Naive B cell (primary cell): ENCODE data around the gene LDLRAD4. TPM values are rescaled to one million over a fixed set of nuclear protein-coding genes. Genes with fewer than 3 reads are reported as not detected.

Source experiments
- ATAC-seq, 2 donors: fragments of 150-1000 bp; cut with Tn5 transposase; 2 replicates each; pipeline ENCODE4 v1.10.0; 2021; ENCODE audit warnings: low read depth in 2 of 2, mild to moderate bottlenecking in 2 of 2, moderate library complexity in 2 of 2
- DNase-seq: peaks from one replicate; pipeline ENCODE4 v3.0.0; 2022
- H3K27ac Mint-ChIP-seq, 6 donors: one replicate each; pipeline ENCODE4 v1.8.0; 2020 to 2022; ENCODE audit warnings: mild to moderate bottlenecking in 6 of 6, mixed read lengths in 6 of 6, moderate library complexity in 5 of 6, inconsistent platforms in 2 of 6
- H3K27me3 Mint-ChIP-seq, 3 donors: one replicate each; pipeline ENCODE4 v1.8.0; 2021 to 2022; ENCODE audit warnings: mixed read lengths in 3 of 3, mild to moderate bottlenecking in 1 of 3
- H3K36me3 Mint-ChIP-seq, 2 donors: one replicate each; pipeline ENCODE4 v1.8.0; 2020 to 2022; ENCODE audit warnings: mixed read lengths in 2 of 2, inconsistent platforms in 1 of 2, mild to moderate bottlenecking in 1 of 2
- H3K4me1 Mint-ChIP-seq, 3 donors: one replicate each; pipeline ENCODE4 v1.8.0; 2020 to 2022; ENCODE audit warnings: mixed read lengths in 3 of 3, inconsistent platforms in 1 of 3, mild to moderate bottlenecking in 1 of 3, moderate library complexity in 1 of 3
- H3K4me3 Mint-ChIP-seq, 8 donors: one replicate each; pipeline ENCODE4 v1.8.0; 2020 to 2022; ENCODE audit warnings: mild to moderate bottlenecking in 8 of 8, mixed read lengths in 8 of 8, moderate library complexity in 8 of 8, inconsistent platforms in 2 of 8
- H3K9me3 Mint-ChIP-seq, 7 donors: one replicate each; pipeline ENCODE4 v1.8.0; 2020 to 2022; ENCODE audit warnings: mixed read lengths in 7 of 7, mild to moderate bottlenecking in 5 of 7, inconsistent platforms in 2 of 7, moderate library complexity in 1 of 7
- polyA plus RNA-seq, 6 donors: library from polyadenylated mRNA; unstranded; fragments of 300-500 nt; fragmentation: Illumina TruSeq; gene quantifications; one replicate each; pipeline ENCODE4 v1.2.3, GENCODE V29; 2021; ENCODE audit warnings: low read depth in 6 of 6

LDLRAD4 gene
- polyA plus RNA-seq, 6 donors from 2014 or later: 6.4 to 16.1 (median 9.2) TPM

DNA sequence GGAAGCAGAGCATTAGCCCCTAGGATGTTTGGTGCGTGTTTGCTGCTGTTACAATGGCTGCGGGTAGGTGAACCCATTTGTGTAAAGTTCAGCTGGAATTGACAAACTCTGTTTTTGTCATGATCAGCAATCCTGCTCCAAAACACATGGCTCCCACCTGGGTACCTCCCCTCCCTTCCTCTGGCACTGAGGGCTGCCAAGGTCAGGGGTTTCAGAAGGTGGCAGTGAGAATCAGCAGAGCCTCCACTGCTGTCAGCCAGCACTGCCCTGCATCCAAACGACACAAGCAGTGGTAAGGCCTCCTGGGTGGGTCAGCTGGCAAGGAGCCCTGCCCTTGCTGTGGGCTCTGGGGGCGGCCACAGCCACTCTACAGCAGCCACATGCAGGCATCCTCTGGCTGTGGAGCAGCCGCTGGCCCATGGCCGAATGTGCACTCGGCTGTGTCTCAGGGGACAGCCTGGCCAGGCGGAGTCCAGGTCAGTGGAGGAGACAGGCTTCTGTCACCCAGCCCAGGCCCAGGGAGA lies 32.8 kb upstream of the LDLRAD4 start:
- ATAC-seq (no peak), DNase-seq (no peak)
- no peaks in the 10 kb centered on the region for H3K9me3 Mint-ChIP-seq
- H3K4me1 Mint-ChIP-seq: peaks cover 0 to 3% (median 0%) of the 10 kb centered on the region in 3 donors
- no peak overlapping the region for H3K27ac Mint-ChIP-seq
- H3K4me3 Mint-ChIP-seq: no peak overlapping the region
- H3K27me3 Mint-ChIP-seq: peaks cover 5 to 25% (median 8%) of the 10 kb centered on the region in 3 donors
- no peaks in the 10 kb centered on the region for H3K36me3 Mint-ChIP-seq

- Mint-ChIP-seq H3K4me1 (peaks cover 0 to 3% (median 0%) of the 10 kb centered on the region in 3 donors), H3K27ac (no peak overlapping the region), H3K9me3 (no peaks in the 10 kb centered on the region), H3K36me3 (no peaks in the 10 kb centered on the region), H3K4me3 (no peak overlapping the region), H3K27me3 (peaks cover 3 to 21% (median 7%) of the 10 kb centered on the region in 3 donors)
- DNase-seq (no peak), ATAC-seq (no peak)
Measured at GRCh38 chr18:13186687-13187086, 31.9 kb upstream of the LDLRAD4 start.

DNA sequence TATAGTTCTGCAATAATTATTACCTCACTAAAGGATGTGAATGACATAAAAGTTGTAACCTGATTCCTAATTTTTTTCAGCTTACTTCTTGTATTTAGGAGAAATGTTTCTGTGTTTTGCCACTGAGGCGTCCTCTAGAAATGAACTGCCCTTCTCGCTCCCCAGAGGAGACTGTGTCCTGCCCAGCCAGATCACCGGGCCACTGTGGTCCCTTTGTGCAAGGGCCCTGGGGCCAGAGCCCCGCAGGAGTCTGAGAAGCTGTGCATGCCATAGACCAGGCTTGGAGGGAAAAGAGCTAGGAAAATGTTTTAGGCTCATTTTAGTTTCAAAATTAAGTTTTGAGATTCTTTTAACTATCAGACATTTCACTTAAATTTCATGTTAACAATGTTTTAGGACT lies 31.1 kb upstream of the LDLRAD4 start:
- peaks cover 0 to 13% (median 5%) of the 10 kb centered on the region in 3 donors for H3K27me3 Mint-ChIP-seq
- DNase-seq (no peak), ATAC-seq (no peak)
- peaks cover 0 to 3% (median 0%) of the 10 kb centered on the region in 3 donors for H3K4me1 Mint-ChIP-seq
- H3K4me3 Mint-ChIP-seq: no peak overlapping the region
- no peaks in the 10 kb centered on the region for H3K9me3 Mint-ChIP-seq
- H3K27ac Mint-ChIP-seq: peak overlapping the region in 1 of 6 donors; percentile 73
- H3K36me3 Mint-ChIP-seq: no peaks in the 10 kb centered on the region

GRCh38 chr18:13191031-13191430 lies 27.5 kb upstream of the LDLRAD4 start:
- H3K27me3 Mint-ChIP-seq: peaks cover 5 to 10% (median 5%) of the 10 kb centered on the region in 3 donors
- no peak overlapping the region for H3K4me3 Mint-ChIP-seq
- H3K9me3 Mint-ChIP-seq: peaks cover 0 to 11% (median 0%) of the 10 kb centered on the region in 7 donors

DNA sequence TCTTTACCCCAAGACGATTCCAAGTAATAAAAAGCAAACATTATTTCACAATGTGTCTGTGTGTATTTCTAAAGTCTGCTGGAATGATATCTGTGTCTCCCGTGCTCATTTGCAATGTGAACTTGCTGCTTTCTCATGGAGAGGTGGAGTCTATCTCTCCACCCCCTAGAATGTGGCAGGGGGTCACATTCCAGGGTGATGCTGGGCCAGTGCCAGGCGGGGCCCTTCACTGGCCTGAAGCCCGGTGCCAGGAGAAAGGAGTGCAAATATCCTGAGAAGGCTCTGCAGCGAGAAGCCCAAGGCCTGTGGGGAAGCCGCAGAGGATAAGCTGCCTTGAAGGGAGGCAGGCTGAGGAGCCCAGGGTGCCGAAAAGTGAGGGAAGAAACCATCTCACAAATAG lies 26.8 kb upstream of the LDLRAD4 start:
- DNase-seq: no peak
- Mint-ChIP-seq H3K4me3 (no peak overlapping the region), H3K36me3 (no peaks in the 10 kb centered on the region), H3K4me1 (no peaks in the 10 kb centered on the region), H3K27me3 (peaks cover 5 to 10% (median 5%) of the 10 kb centered on the region in 3 donors), H3K9me3 (peaks cover 0 to 14% (median 2%) of the 10 kb centered on the region in 7 donors), H3K27ac (no peak overlapping the region)
- no peak for ATAC-seq

More at GRCh38 chr18:13191031-13191430, 27.5 kb upstream of the LDLRAD4 start:
- DNase-seq: no peak
- Mint-ChIP-seq H3K4me1 (no peaks in the 10 kb centered on the region), H3K36me3 (no peaks in the 10 kb centered on the region), H3K27ac (no peak overlapping the region)
- ATAC-seq: no peak

GRCh38 chr18:13192970-13193369 lies 25.6 kb upstream of the LDLRAD4 start:
- peaks cover 0 to 17% (median 4%) of the 10 kb centered on the region in 7 donors for H3K9me3 Mint-ChIP-seq
- H3K4me1 Mint-ChIP-seq: no peaks in the 10 kb centered on the region
- no peak overlapping the region for H3K4me3 Mint-ChIP-seq
- no peaks in the 10 kb centered on the region for H3K36me3 Mint-ChIP-seq
- peak overlapping the region in 1 of 6 donors; percentile 65 for H3K27ac Mint-ChIP-seq
- H3K27me3 Mint-ChIP-seq: peaks cover 0 to 10% (median 5%) of the 10 kb centered on the region in 3 donors
- no peak for ATAC-seq
- no peak for DNase-seq

- peaks cover under 1 to 6% of the 10 kb centered on the region in 2 donors for H3K36me3 Mint-ChIP-seq
- H3K27me3 Mint-ChIP-seq: peaks cover 3 to 13% (median 10%) of the 10 kb centered on the region in 3 donors
- no peak overlapping the region for H3K4me3 Mint-ChIP-seq
- H3K27ac Mint-ChIP-seq: no peak overlapping the region
- H3K9me3 Mint-ChIP-seq: peaks cover 0 to 30% (median 13%) of the 10 kb centered on the region in 7 donors
- ATAC-seq (no peak), DNase-seq (no peak)
- no peaks in the 10 kb centered on the region for H3K4me1 Mint-ChIP-seq
Measured at GRCh38 chr18:13194239-13194638, 24.3 kb upstream of the LDLRAD4 start.

- no peak for DNase-seq
- H3K27me3 Mint-ChIP-seq: peaks cover 3 to 36% (median 19%) of the 10 kb centered on the region in 3 donors
- no peak overlapping the region for H3K4me3 Mint-ChIP-seq
- H3K4me1 Mint-ChIP-seq: no peaks in the 10 kb centered on the region
- peaks cover 5 to 50% (median 32%) of the 10 kb centered on the region in 7 donors for H3K9me3 Mint-ChIP-seq
- H3K27ac Mint-ChIP-seq: no peak overlapping the region
- H3K36me3 Mint-ChIP-seq: peaks cover 8 to 27% of the 10 kb centered on the region in 2 donors
- no peak for ATAC-seq
Measured at GRCh38 chr18:13198701-13199100, 19.9 kb upstream of the LDLRAD4 start.

- DNase-seq (no peak), ATAC-seq (no peak)
- Mint-ChIP-seq H3K27ac (peak overlapping the region in 1 of 6 donors; percentile 35), H3K9me3 (peaks cover 5 to 46% (median 32%) of the 10 kb centered on the region in 7 donors), H3K36me3 (peaks cover 8 to 27% of the 10 kb centered on the region in 2 donors), H3K4me1 (no peaks in the 10 kb centered on the region), H3K4me3 (no peak overlapping the region), H3K27me3 (peaks cover 3 to 38% (median 18%) of the 10 kb centered on the region in 3 donors)
Measured at GRCh38 chr18:13199169-13199568, 19.4 kb upstream of the LDLRAD4 start.

GRCh38 chr18:13201292-13201691 lies 17.3 kb upstream of the LDLRAD4 start:
- H3K27ac Mint-ChIP-seq: no peak overlapping the region
- peaks cover 5 to 38% (median 30%) of the 10 kb centered on the region in 7 donors for H3K9me3 Mint-ChIP-seq
- no peak for DNase-seq
- H3K4me1 Mint-ChIP-seq: no peaks in the 10 kb centered on the region
- no peak for ATAC-seq
- peaks cover 6 to 46% (median 28%) of the 10 kb centered on the region in 3 donors for H3K27me3 Mint-ChIP-seq
- no peak overlapping the region for H3K4me3 Mint-ChIP-seq
- H3K36me3 Mint-ChIP-seq: peaks cover 8 to 27% of the 10 kb centered on the region in 2 donors

DNA sequence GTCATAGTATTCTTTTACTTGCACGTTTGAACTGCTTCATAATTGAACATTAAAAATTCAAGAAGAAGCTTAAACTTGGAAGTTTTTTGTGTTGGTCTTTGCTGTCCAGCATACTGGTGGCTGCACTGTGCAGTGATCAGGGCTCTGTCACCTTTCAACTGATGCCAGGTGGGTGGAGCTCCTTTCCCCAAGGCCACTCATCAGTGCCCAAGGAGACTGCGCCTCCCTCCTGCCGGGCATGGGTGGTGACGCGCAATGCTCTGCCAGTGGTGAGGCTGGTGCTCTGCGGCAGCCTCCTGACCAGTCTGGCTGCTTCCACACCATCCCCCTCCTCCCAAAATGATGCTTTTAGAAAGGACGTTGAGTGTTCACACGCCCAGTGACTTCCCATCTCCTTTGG lies 16.0 kb upstream of the LDLRAD4 start:
- Mint-ChIP-seq H3K36me3 (peaks cover 8 to 27% of the 10 kb centered on the region in 2 donors), H3K4me1 (no peaks in the 10 kb centered on the region), H3K27ac (no peak overlapping the region), H3K27me3 (peaks cover 11 to 46% (median 34%) of the 10 kb centered on the region in 3 donors), H3K9me3 (peaks cover 5 to 37% (median 29%) of the 10 kb centered on the region in 7 donors), H3K4me3 (no peak overlapping the region)
- no peak for ATAC-seq
- no peak for DNase-seq

- Mint-ChIP-seq H3K27ac (no peak overlapping the region), H3K4me3 (no peak overlapping the region), H3K4me1 (no peaks in the 10 kb centered on the region), H3K9me3 (peaks cover 0 to 3% (median under 1%) of the 10 kb centered on the region in 7 donors), H3K27me3 (peaks cover 12 to 47% (median 22%) of the 10 kb centered on the region in 3 donors), H3K36me3 (peaks cover 0 to 1% of the 10 kb centered on the region in 2 donors)
- ATAC-seq (no peak), DNase-seq (no peak)
Measured at GRCh38 chr18:13206301-13206700, 12.3 kb upstream of the LDLRAD4 start.

DNA sequence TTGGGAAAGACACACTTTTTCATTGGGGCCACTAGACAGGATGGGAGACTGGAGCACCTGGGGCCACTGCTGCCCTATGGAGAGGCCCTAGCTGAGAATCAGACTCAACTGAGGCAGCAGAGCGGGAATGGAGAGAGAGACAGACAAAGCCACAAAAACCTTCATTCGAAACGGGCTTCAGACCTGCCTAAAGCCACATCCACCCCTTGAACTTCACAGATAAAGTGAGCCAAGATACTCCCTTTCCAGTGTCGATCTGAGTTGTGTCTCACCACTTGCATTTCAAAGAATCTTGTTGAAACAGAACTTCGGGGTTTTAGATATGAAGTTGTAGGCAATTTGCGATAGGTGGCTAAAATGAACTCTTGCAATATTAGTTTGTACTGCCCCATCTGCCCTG lies 11.3 kb upstream of the LDLRAD4 start:
- DNase-seq (no peak), ATAC-seq (no peak)
- Mint-ChIP-seq H3K27me3 (peaks cover 16 to 45% (median 21%) of the 10 kb centered on the region in 3 donors), H3K36me3 (no peaks in the 10 kb centered on the region), H3K9me3 (peaks cover 0 to 2% (median 0%) of the 10 kb centered on the region in 7 donors), H3K4me3 (no peak overlapping the region), H3K27ac (no peak overlapping the region), H3K4me1 (no peaks in the 10 kb centered on the region)

DNA sequence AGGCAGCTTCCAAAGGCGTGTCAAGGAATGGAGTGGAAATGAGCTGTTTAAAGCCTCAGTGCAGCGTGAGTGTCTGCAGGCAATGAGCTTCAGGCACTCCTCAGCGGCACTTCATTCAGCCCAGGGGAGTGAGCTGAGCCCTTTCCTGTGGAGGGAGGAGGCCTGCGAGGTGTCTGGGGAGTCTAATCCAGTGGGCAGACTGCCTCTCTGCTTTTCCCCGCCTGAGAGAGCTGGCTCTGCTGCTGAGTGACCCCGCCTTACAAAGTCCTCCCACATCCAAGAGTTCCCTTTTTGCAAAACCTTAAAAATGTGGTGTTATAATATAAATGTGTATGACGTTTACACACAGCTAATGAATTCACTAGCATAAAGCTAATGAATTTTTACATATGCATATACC lies 7.0 kb upstream of the LDLRAD4 start:
- no peak overlapping the region for H3K4me3 Mint-ChIP-seq
- no peak for DNase-seq
- peaks cover 26 to 54% (median 26%) of the 10 kb centered on the region in 3 donors for H3K27me3 Mint-ChIP-seq
- peaks cover 0 to 2% (median 0%) of the 10 kb centered on the region in 7 donors for H3K9me3 Mint-ChIP-seq
- no peaks in the 10 kb centered on the region for H3K36me3 Mint-ChIP-seq
- H3K4me1 Mint-ChIP-seq: peaks cover 3 to 6% (median 5%) of the 10 kb centered on the region in 3 donors
- no peak for ATAC-seq
- no peak overlapping the region for H3K27ac Mint-ChIP-seq
